Lower leg skin (tissue), 3 donors: ENCODE measurements around the gene GPR6.

Experiments used
- POLR2A ChIP-seq, 2 donors: fragments of 450-650 bp; IDR thresholded peaks; one replicate each; pipeline ENCODE4 v1.6.1; 2016 to 2017; ENCODE audit warnings: antibody characterized with exemption in 2 of 2, mild to moderate bottlenecking in 1 of 2, moderate library complexity in 1 of 2
- TF ChIP-seq, protein P1 (sequence below), 3 donors: fragments of 450-650 bp; IDR thresholded peaks; one replicate each; pipeline ENCODE4 v1.5.1; 2016; ENCODE audit warnings: antibody characterized with exemption in 3 of 3, mild to moderate bottlenecking in 3 of 3, moderate library complexity in 2 of 3

DNA sequence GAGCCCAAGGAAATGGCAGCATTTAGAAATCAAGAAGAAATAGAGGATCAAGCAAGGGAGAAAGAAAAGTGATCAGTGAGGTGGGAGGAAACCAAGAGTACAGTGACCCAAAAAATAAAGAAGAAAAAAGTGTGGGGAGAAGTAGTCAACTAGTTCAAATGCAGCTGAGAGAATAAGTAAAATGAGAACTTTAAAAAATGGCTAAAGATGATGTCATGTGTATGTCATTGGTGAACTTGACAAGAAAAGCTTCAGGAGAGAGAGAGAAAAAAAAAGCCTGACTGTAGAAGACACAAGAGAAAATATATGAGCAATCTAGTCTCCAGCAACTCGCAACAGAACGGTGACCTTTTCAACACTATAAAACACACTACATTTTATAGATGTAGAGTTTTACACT is 6.3 kb downstream of the GPR6 start:
- TF ChIP-seq, protein P1, sequence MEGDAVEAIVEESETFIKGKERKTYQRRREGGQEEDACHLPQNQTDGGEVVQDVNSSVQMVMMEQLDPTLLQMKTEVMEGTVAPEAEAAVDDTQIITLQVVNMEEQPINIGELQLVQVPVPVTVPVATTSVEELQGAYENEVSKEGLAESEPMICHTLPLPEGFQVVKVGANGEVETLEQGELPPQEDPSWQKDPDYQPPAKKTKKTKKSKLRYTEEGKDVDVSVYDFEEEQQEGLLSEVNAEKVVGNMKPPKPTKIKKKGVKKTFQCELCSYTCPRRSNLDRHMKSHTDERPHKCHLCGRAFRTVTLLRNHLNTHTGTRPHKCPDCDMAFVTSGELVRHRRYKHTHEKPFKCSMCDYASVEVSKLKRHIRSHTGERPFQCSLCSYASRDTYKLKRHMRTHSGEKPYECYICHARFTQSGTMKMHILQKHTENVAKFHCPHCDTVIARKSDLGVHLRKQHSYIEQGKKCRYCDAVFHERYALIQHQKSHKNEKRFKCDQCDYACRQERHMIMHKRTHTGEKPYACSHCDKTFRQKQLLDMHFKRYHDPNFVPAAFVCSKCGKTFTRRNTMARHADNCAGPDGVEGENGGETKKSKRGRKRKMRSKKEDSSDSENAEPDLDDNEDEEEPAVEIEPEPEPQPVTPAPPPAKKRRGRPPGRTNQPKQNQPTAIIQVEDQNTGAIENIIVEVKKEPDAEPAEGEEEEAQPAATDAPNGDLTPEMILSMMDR (IDR thresholded peaks at IDR 0.05): no peak
- TF ChIP-seq POLR2A (IDR thresholded peaks at IDR 0.05): no peak
